ENCODE measurements around the gene ANXA9.

DNA sequence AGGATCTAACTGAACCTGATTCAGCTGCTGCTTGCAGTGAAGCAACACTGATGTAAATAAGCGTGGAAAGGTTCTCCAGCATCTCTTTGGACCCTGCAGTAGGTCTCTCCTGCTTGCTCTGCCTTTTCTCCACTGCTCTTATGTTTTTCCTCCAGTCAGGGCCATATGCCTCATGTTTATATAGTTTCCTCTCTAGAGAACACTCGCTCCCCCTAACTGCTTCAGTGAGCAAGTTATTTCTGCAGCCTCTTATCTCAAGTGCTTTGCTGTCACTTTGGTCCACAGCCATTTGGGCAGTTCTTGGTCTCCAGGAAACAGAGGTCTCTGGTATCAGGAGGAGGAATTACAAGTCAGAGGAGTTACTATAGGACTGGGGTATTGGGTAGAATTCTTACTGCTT is 31.4 kb downstream of the ANXA9 start:
- TF ChIP-seq CTCF (conservative IDR thresholded peaks at IDR 0.05; ENCODE audit: low read length) (no peak), EZH2phosphoT487 (IDR thresholded peaks at IDR 0.05; ENCODE audit: borderline replicate concordance, low read depth, low read length) (no peak)

Data from OCI-LY7 (cell line).